Measurements from ENCODE around the gene OVCA2.
A peak's percentile ranks its signal among the peaks of the same experiment; 100 is the strongest.

The OVCA2 gene

DNA sequence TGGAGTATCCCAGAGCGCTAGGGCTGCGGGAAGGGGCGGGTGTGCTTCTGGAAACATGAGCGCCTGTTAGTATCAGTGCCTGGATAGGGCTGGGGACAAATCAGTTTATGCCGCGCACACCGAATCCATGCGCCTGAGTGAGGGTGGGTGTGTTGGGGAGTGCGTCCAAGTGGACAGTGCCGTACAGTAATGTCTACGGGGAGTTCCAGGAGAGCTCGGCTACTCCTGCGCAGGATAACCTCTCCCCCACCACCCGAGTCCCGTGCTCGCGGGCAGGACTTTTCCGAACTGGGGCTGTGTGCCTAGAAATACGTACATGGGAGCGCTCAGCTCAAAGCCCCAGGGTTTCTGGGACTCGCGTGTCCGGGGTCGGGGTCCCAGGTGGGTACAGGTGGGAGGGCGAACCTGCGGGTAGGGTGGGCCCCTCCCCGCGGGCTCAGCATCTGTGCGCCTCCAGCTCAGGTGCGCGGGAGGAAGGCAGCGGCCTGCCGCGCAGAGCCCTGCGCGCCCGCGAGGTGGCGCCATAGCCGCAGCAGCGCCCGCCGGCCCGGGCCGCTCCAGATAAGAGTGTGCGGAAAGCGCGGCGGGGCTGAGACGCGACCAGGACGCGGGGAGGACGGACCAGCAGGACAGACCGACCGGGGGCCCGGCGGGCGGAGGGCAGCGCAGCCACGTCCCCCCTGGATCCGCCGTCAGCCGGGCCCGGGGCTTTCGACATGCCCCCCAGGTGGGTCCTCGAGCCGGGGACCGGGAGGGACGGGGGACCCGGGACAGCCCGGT, 12.9 kb downstream of the OVCA2 start, which contains the start of gene HIC1:
Gene HIC1 (plus strand): TSS at position 592 of the 780 bp plus-strand sequence. CDS start 1,588 bp downstream, outside the sequence.
- peak; percentile 83 for DNase-seq (ENCODE audit: low read depth)

DNA sequence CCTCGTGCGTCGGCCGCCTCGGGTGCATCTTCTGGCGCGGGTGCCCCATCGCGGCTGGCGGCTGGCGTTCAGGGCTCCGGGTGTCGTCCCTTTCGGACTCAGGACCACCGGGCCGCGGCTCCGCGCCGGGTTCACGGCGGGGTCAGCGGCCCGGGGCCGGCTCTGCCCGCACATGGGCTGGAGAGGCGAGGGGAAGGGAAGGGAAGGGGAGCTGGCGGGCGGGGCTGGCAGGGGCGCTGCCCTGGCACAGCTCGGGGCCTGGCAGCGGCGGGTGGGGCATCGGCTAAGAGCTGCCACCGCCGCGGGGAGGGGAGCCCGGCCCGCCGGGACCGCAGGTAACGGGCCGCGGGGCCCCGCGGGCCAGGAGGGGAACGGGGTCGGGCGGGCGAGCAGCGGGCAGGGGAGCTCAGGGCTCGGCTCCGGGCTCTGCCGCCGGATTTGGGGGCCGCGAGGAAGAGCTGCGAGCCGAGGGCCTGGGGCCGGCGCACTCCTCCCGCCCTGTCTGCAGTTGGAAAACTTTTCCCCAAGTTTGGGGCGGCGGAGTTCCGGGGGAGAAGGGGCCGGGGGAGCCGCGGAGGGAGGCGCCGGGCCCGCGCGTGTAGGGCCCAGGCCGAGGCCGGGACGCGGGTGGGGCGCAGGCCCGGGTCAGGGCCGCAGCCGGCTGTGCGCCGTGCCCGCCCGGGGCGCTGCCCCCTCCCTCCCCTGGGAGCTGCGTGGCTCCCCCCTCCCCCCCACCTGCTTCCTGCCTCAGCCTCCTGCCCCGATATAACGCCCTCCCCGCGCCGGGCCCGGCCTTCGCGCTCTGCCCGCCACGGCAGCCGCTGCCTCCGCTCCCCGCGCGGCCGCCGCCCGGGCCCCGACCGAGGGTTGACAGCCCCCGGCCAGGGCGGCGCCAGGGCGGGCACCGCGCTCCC, 13.7 kb downstream of the OVCA2 start:
- DNase-seq (ENCODE audit: low read depth) = peak; percentile 73

DNA sequence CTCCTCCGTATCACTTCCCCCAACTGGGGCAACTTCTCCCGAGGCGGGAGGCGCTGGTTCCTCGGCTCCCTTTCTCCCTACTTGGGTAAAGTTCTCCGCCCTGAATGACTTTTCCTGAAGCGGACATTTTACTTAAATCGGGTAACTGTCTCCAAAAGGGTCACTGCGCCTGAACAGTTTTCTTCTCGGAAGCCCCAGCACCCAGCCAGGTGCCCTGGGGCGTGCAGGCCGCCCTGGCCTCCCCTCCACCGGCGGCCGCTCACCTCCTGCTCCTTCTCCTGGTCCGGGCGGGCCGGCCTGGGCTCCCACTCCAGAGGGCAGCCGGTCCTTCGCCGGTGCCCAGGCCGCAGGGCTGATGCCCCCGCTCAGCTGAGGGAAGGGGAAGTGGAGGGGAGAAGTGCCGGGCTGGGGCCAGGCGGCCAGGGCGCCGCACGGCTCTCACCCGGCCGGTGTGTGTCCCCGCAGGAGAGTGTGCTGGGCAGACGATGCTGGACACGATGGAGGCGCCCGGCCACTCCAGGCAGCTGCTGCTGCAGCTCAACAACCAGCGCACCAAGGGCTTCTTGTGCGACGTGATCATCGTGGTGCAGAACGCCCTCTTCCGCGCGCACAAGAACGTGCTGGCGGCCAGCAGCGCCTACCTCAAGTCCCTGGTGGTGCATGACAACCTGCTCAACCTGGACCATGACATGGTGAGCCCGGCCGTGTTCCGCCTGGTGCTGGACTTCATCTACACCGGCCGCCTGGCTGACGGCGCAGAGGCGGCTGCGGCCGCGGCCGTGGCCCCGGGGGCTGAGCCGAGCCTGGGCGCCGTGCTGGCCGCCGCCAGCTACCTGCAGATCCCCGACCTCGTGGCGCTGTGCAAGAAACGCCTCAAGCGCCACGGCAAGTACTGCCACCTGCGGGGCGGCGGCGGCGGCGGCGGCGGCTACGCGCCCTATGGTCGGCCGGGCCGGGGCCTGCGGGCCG, 14.7 kb downstream of the OVCA2 start:
- peak; percentile 74 for DNase-seq (ENCODE audit: low read depth)

DNA sequence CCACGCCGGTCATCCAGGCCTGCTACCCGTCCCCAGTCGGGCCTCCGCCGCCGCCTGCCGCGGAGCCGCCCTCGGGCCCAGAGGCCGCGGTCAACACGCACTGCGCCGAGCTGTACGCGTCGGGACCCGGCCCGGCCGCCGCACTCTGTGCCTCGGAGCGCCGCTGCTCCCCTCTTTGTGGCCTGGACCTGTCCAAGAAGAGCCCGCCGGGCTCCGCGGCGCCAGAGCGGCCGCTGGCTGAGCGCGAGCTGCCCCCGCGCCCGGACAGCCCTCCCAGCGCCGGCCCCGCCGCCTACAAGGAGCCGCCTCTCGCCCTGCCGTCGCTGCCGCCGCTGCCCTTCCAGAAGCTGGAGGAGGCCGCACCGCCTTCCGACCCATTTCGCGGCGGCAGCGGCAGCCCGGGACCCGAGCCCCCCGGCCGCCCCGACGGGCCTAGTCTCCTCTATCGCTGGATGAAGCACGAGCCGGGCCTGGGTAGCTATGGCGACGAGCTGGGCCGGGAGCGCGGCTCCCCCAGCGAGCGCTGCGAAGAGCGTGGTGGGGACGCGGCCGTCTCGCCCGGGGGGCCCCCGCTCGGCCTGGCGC, 15.4 kb downstream of the OVCA2 start:
- peak; percentile 42 for DNase-seq (ENCODE audit: low read depth)

DNA sequence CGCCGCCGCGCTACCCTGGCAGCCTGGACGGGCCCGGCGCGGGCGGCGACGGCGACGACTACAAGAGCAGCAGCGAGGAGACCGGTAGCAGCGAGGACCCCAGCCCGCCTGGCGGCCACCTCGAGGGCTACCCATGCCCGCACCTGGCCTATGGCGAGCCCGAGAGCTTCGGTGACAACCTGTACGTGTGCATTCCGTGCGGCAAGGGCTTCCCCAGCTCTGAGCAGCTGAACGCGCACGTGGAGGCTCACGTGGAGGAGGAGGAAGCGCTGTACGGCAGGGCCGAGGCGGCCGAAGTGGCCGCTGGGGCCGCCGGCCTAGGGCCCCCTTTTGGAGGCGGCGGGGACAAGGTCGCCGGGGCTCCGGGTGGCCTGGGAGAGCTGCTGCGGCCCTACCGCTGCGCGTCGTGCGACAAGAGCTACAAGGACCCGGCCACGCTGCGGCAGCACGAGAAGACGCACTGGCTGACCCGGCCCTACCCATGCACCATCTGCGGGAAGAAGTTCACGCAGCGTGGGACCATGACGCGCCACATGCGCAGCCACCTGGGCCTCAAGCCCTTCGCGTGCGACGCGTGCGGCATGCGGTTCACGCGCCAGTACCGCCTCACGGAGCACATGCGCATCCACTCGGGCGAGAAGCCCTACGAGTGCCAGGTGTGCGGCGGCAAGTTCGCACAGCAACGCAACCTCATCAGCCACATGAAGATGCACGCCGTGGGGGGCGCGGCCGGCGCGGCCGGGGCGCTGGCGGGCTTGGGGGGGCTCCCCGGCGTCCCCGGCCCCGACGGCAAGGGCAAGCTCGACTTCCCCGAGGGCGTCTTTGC, 16.2 kb downstream of the OVCA2 start:
- DNase-seq (ENCODE audit: low read depth) = no peak

DNA sequence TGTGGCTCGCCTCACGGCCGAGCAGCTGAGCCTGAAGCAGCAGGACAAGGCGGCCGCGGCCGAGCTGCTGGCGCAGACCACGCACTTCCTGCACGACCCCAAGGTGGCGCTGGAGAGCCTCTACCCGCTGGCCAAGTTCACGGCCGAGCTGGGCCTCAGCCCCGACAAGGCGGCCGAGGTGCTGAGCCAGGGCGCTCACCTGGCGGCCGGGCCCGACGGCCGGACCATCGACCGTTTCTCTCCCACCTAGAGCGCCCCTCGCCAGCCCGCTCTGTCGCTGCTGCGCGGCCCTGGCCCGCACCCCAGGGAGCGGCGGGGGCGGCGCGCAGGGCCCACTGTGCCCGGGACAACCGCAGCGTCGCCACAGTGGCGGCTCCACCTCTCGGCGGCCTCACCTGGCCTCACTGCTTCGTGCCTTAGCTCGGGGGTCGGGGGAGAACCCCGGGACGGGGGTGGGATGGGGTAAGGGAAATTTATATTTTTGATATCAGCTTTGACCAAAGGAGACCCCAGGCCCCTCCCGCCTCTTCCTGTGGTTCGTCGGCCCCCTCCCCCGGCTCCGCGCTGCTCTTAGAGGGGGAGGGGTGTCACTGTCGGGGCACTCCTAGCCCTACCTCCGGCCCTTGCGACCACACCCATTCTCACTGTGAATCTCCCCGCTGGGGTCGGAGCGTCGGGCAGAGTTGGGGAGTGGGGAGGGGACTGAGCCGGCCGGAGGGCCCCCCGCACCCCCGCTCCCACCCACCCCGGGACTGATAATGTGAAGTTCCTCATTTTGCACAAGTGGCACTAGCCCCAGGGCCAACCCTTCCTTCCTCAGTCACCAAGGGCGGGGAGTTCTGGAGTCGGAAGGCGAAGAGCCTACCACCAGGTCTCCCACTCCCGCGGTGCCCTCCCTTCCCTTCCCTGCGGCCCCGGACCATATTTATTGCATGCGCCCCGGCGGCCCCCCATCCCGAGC, 17.0 kb downstream of the OVCA2 start:
- peak; percentile 66 for DNase-seq (ENCODE audit: low read depth)

DNA sequence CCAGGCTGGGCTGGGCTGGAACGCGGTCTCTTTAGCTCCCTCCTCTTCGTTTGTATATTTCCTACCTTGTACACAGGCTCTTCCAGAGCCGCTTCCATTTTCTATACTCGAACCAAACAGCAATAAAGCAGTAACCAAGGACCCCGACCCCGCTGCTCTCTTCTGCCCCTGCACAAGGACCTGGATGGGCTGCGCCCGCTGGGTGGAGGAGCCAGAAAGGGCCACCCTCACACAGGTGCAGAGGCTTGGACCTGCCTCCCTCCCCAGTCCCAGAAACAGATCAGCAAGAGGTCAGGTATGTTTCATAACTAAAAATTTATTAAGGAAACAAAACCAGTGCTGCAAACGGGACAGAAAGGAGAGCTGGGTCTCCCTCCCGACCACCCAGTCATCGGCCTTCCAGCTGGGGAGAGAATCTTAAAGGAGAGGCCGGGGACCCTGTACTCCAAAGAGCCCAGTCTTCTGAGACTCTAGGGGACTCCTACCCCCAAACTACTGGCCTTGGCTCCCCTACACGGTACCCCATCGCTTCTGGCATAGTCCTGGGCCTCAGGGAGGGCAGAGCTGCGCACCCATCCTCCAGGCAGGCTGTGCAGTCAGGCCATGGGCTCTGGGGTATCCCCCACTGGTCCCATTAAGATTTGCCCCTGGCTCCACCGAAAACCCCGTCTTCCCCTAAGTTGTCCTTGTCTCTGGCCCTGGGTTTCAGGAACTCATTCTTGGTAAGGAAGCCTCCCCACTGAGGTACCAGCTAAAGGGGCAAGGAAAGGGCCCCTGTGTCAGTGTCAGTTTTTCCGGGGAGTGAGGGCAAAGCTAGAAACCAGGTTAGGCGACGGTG, 17.9 kb downstream of the OVCA2 start:
- DNase-seq (ENCODE audit: low read depth) = no peak

DNA sequence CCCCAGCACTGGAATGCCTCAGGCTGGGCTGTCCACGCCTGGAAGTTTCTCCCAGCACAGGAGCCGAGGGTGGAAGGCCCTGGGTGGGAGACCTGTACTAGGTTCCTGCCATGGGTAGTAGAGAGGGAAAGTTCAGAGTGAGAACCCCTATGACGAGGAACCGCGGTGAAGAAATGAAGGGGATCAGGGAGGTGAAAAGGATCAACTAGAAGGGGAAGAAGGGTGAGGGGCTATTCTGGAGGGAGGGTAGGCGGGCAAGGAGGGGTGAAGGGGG, 18.5 kb downstream of the OVCA2 start:
- DNase-seq (ENCODE audit: low read depth) = no peak

DNA sequence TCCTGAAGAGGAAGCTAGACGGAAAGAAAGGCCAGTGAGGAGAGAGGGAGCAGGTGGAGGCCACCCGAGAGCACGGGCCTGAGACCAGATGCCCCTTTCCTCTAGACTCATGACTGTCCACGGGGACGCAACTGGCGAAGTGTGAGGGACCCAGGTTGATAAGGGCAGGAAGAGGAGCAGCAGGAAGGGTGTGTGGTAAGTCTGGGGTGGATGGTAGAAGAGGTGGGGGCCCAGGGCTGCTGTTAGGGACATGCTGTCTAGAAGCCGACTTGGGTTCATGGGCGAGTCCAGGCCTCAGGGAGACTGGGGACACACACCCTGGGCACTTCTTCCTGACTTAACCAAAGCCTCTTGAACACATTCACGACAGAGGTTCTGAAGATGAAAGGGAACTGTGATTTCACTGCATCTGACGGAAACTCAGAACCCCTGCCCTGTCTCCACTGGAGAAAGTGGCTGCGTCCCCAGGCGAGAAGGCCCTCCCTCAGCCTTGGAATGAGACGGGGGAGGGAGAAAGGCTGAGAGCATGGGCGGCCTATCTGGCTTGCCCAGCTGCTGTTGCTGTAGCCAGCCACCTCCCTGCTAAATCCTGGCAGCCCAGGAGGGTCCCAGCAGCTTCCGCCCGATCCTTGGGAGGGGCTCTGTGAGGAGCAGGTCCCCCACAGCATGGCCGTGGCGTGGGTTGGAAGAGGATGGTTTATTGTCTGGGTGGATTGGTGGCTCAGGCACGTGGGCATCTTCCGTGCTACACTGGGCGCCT, 19.0 kb downstream of the OVCA2 start:
- DNase-seq (ENCODE audit: low read depth) = no peak

DNA sequence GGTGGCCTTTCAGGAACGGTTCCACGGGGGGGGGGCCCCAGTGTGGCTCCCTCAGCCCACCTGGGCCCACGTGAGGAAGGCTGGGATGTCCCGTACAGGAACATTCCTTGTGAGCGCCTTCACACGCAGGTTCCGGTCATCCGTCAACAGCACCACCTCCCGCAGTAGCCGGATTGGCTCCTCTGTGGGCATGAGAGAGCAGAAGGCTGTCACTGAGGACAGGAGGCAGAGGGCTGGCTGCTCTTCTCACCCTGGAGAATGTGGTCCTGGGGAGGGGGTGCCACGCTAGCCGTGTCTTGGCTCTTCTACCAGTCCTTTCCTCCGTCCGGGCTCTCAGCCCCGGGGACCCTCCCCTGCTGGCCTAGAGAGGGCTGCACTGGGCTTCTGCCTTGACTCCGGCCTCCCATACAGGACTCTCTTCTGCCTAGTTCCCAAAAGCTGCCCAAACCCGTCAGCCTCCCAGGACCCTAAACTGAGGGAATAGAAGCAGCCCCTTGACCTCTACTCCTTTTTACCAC, 19.7 kb downstream of the OVCA2 start:
- DNase-seq (ENCODE audit: low read depth) = no peak

DNA sequence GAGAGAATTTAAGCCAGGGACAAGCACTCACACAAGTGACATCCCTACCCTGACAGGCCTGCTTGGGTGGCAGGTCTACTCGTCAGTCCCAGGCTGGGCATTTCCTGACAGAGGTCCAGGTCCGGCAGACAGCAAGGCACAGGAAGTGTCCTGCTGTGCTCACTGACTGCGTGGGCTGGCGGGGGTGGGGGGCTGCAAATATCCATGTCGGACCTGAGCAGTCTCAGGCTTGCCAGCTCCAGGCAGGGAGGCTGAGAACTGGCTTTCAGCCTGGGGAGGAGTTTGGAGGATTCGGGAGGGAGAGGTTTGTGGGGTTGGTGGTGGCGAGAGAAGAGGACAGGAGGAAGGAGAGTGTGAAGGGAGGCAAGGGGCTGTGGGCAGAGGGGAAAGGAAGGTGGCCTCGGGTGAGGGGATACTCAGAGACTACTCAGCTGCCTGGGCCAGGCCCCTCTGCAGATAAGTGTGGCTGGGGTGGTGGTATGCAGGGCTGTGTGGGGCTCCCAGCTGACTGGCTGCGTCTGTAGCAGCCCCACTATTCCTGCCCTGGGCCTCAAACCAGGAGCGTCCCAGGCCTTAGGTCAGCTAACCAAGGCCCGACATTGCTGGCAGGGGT, 20.9 kb downstream of the OVCA2 start:
- DNase-seq (ENCODE audit: low read depth) = peak; percentile 82

DNA sequence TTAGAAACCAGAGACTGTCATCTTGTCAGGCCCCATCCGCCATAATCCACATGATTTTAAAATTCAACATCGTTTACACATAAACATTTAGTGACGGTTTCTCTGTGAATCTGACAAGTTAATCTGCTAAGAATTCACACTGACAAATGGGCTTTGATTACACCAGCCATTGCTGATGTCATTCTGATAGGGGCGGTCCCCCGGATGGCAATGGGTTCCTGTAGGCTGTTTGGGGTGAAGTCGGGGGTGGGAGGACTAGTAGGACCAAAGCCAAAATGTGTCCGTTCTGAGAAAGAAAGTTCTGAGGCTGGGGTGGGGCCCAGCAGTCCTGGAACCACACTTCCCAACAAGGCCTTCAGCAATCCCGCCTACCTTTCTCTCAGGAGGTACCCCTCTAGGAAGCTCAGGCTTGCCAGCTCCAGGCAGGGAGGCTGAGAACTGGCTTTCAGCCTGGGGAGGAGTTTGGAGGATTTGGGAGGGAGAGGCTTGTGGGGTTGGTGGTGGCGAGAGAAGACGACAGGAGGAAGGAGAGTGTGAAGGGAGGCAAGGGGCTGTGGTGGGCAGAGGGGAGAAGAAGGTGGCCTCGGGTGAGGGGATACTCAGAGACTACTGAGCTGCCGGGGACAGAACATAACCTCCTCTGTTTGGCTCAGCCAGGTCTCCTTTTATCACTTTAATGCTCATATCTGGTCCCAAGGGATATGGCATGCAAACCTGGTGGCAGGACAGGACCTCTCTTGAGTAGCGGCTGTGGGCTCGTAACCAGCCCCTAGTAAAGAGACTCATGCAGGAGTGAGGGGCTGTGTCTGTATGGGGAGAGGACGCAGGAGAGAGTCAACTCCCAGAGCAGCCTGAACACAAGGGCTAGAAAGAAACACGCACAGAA, 21.7 kb downstream of the OVCA2 start:
- peak; percentile 58 for DNase-seq (ENCODE audit: low read depth)

DNA sequence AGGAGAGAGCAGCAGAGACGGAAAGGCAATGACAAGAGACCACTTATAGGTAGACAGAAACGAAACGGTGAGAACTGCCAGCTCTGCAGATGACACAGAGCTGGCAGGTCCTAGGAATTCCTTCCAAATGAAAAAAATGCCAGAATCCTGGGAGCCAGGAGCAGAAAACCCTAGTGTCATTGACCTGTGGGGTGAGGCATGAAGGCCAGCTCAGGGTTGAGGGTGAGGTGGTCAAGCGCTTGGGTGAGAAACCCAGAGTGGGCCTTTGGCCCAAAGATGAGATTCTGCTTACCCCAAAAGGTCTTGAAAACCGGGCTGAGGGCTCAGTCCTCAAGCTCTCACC, 22.3 kb downstream of the OVCA2 start:
- DNase-seq (ENCODE audit: low read depth) = peak; percentile 56

DNA sequence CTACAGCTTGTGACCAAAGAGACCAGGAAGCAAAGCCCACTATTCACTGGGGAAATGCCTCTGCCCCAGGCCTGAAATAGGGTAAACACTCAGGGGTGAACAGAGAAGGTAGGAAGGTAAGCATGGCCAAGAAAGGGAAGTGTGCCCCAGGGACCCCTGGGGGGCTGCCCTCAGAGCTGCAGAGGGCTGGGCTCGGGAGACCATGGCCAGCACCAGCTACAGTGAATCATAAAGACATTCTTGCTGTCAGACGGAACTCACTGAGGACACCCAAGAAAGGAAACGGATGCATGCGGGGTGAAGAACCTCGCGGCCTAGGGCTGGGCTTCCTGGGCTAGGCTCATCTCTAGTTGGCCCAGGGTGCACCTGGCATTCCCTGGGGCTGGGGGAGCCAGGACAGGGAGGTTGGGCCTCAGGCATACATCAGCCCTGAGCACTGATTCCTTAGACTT, 22.7 kb downstream of the OVCA2 start:
- peak; percentile 66 for DNase-seq (ENCODE audit: low read depth)

DNA sequence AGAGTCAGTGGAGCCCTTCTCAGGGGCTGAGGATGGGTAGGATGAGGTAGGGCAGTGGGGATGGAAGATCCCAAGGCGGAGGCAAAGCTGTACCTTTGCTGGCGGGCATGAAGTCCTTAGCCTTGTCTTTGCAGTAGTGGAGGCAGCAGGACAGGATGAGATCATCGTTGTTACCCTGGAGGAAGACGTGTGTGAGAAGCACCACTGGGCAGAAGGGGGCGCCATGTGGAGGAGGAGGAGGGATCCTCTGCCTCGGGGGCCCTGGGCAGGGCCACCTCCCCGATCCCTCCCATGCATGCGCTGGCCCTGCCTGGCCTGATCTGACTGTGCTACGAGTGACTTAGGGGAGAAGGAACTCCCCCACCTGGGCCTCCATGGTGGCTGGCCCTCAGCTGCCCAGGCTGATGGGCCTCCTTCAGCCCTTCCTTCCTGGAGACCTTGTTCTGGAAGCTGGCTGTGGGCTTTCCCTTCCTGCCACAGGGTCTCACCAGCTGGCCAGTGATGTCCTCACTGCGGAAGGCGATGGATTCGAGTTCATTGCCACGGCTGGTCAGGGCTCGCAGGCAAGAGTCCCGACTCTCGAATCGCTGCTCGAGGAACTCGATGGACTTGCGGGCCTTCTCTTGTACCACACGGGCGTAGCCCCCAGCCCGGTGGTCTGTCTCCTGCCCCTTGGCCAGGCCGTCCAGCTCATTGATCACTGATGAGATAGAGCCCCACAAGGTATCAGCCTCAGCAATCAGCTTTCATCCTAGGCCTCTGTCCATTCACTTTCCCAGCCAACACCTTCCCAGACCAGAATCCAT, 23.4 kb downstream of the OVCA2 start:
- peak; percentile 87 for DNase-seq (ENCODE audit: low read depth)
